CD1c-positive myeloid dendritic cell (primary cell): ENCODE measurements around the gene RUVBL2.
A peak's percentile ranks its signal among the peaks of the same experiment; 100 is the strongest.

Experiments used
- DNase-seq: peaks from one replicate; pipeline ENCODE4 v3.0.0-alpha.2; 2016; ENCODE audit errors: extremely low spot score

RUVBL2 gene

GRCh38 chr19:48963371-48964204 is 30.1 kb upstream of the RUVBL2 start:
- peak; percentile 56 for DNase-seq

GRCh38 chr19:48964205-48965039 is 29.3 kb upstream of the RUVBL2 start:
- no peak for DNase-seq

- DNase-seq: peak; percentile 98
Observed at GRCh38 chr19:48965040-48965805, 28.5 kb upstream of the RUVBL2 start, which contains the start of gene FTL. Gene FTL, plus strand, starts transcription at chr19:48965309. Its CDS starts 199 bp downstream, at chr19:48965508.

- peak; percentile 91 for DNase-seq
Observed at GRCh38 chr19:48965806-48966540, 27.7 kb upstream of the RUVBL2 start.

- peak; percentile 59 for DNase-seq
Observed at GRCh38 chr19:48966541-48967345, 26.9 kb upstream of the RUVBL2 start.

- peak; percentile 96 for DNase-seq
Observed at GRCh38 chr19:48967346-48968178, 26.1 kb upstream of the RUVBL2 start.

GRCh38 chr19:48968179-48968661 is 25.5 kb upstream of the RUVBL2 start:
- DNase-seq: no peak

- DNase-seq: no peak
Observed at GRCh38 chr19:48968813-48969218, 24.9 kb upstream of the RUVBL2 start.

GRCh38 chr19:48969276-48970138 is 24.2 kb upstream of the RUVBL2 start:
- peak; percentile 52 for DNase-seq

GRCh38 chr19:48970139-48970766 is 23.4 kb upstream of the RUVBL2 start:
- DNase-seq: no peak

GRCh38 chr19:48970923-48971395 is 22.7 kb upstream of the RUVBL2 start:
- DNase-seq: peak; percentile 94

- no peak for DNase-seq
Observed at GRCh38 chr19:48975947-48976847, 17.5 kb upstream of the RUVBL2 start.

- no peak for DNase-seq
Observed at GRCh38 chr19:48977061-48977460, 16.6 kb upstream of the RUVBL2 start.

- DNase-seq: no peak
Observed at GRCh38 chr19:48982280-48982679, 11.4 kb upstream of the RUVBL2 start.

GRCh38 chr19:48985711-48986110 is 8.0 kb upstream of the RUVBL2 start:
- DNase-seq: no peak

GRCh38 chr19:48986211-48986610 is 7.5 kb upstream of the RUVBL2 start:
- DNase-seq: no peak

- no peak for DNase-seq
Observed at GRCh38 chr19:48987323-48987722, 6.4 kb upstream of the RUVBL2 start.
